Measurements from ENCODE around the gene MYO18B. TPM values are rescaled to one million over a fixed set of nuclear protein-coding genes. Genes with fewer than 3 reads are reported as not detected.
"Not testable (repeated sequence)": the region's sequence is repeated elsewhere in the genome, so short reads cannot be mapped to it uniquely, and the experiment has no call there.

Gene MYO18B
- total RNA-seq: 17.6 TPM

- no peak for DNase-seq
These were observed at the start of gene MYO18B for GRCh38 chr22:25741692-25742626. Gene MYO18B, plus strand, starts transcription at chr22:25742188. Its CDS starts 18,905 bp downstream, at chr22:25761093.

GRCh38 chr22:25692397-25693267, 49.4 kb upstream of the MYO18B start:
- no peak for DNase-seq

GRCh38 chr22:25693268-25693565, 48.8 kb upstream of the MYO18B start:
- no peak for DNase-seq

- no peak for DNase-seq
These were observed 47.6 kb upstream of the MYO18B start for GRCh38 chr22:25694196-25694907.

GRCh38 chr22:25695146-25695545, 46.8 kb upstream of the MYO18B start:
- no peak for DNase-seq

GRCh38 chr22:25696763-25697162, 45.2 kb upstream of the MYO18B start:
- no peak for DNase-seq

GRCh38 chr22:25697181-25697664, 44.8 kb upstream of the MYO18B start:
- DNase-seq: peak; percentile 76

- no peak for DNase-seq
These were observed 44.0 kb upstream of the MYO18B start for GRCh38 chr22:25697978-25698377.

GRCh38 chr22:25698461-25698860, 43.5 kb upstream of the MYO18B start:
- DNase-seq: no peak

GRCh38 chr22:25698978-25699377, 43.0 kb upstream of the MYO18B start:
- DNase-seq: no peak

GRCh38 chr22:25701056-25701780, 40.8 kb upstream of the MYO18B start:
- DNase-seq: peak; percentile 93

- DNase-seq: peak; percentile 57
These were observed 39.9 kb upstream of the MYO18B start for GRCh38 chr22:25702040-25702439.

- no peak for DNase-seq
These were observed 39.3 kb upstream of the MYO18B start for GRCh38 chr22:25702571-25703167.

- DNase-seq: no peak
These were observed 37.3 kb upstream of the MYO18B start for GRCh38 chr22:25704701-25705100.

GRCh38 chr22:25706197-25706596, 35.8 kb upstream of the MYO18B start:
- no peak for DNase-seq

GRCh38 chr22:25708430-25708829, 33.6 kb upstream of the MYO18B start:
- DNase-seq: not testable (repeated sequence)

- DNase-seq: no peak
These were observed 32.2 kb upstream of the MYO18B start for GRCh38 chr22:25709758-25710157.

GRCh38 chr22:25710501-25710900, 31.5 kb upstream of the MYO18B start:
- no peak for DNase-seq

GRCh38 chr22:25711491-25711890, 30.5 kb upstream of the MYO18B start:
- DNase-seq: no peak

- no peak for DNase-seq
These were observed 29.2 kb upstream of the MYO18B start for GRCh38 chr22:25712661-25713400.

- no peak for DNase-seq
These were observed 27.9 kb upstream of the MYO18B start for GRCh38 chr22:25714070-25714469.
